ENCODE data around the gene PDCD7.

DNA sequence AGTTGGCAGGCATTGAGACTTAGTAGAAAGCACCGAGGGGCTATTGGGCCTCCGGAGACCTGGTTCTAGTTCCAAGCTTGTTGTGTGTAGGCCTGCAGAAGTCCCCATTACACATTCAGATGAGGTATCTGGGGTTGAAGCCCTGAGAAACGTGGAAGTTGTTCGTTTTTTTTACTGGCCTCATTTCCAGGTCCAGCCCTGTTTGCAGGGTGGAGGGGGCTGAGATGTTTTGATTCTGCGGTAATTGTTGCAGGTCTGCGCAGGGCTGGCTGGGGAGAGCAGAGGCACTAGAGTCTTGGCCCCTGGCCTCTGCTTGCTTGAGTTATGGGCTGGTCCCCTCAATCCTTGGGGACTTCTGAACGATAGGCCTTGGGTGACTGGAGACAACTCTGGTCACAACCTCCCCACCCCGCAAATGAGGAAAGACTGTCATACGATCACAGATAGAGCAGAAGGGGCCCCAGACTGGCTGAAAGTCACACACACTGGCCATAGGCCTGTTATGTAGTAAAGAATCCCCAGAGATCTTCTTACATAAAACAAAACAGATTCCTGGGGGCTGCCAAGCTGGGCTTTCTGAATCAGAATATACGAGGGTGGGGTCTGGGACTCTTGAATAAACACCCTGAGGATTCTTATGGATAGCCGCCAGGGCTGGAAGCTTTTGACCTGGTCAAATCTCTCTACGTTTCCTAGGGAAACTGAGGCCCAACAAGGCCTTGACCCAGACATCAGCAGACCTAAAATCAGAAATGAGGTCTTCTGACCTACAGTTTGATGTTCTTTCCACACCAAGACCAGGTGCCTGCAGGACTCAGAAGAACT lies 41.5 kb downstream of the PDCD7 start:
- no peak for TF ChIP-seq EZH2 (IDR thresholded peaks at IDR 0.05; ENCODE audit: borderline replicate concordance, low read length)
- TF ChIP-seq CTCF (IDR thresholded peaks at IDR 0.05; ENCODE audit: low read length) = no peak
